Islet of Langerhans (tissue), 1 donor: ENCODE measurements around the gene TBXAS1.

Source experiments
- FAIRE-seq: peaks from one replicate; lab custom pipeline; 2011; peaks lifted over from hg19 to GRCh38; lab: Jason Lieb, UNC

The TBXAS1 gene

GRCh38 chr7:139982927-139983920 is 154.2 kb downstream of the TBXAS1 start:
- FAIRE-seq, result no peak

GRCh38 chr7:139984642-139985539 is 155.8 kb downstream of the TBXAS1 start:
- FAIRE-seq, result no peak

GRCh38 chr7:139985811-139986210 is 156.7 kb downstream of the TBXAS1 start:
- FAIRE-seq, result no peak

- no peak for FAIRE-seq
Measured at GRCh38 chr7:139987691-139988516, 158.8 kb downstream of the TBXAS1 start.

- no peak for FAIRE-seq
Measured at GRCh38 chr7:139989366-139990141, 160.5 kb downstream of the TBXAS1 start.

GRCh38 chr7:139990142-139990535 is 161.1 kb downstream of the TBXAS1 start:
- FAIRE-seq, result no peak

GRCh38 chr7:139990571-139991268 is 161.7 kb downstream of the TBXAS1 start:
- no peak for FAIRE-seq

GRCh38 chr7:139991269-139991666 is 162.2 kb downstream of the TBXAS1 start:
- no peak for FAIRE-seq

GRCh38 chr7:139991911-139992310 is 162.8 kb downstream of the TBXAS1 start:
- FAIRE-seq, result no peak

GRCh38 chr7:139992353-139993044 is 163.4 kb downstream of the TBXAS1 start:
- no peak for FAIRE-seq

- no peak for FAIRE-seq
Measured at GRCh38 chr7:139993169-139993568, 164.1 kb downstream of the TBXAS1 start.

- FAIRE-seq, result no peak
Measured at GRCh38 chr7:139993592-139993991, 164.5 kb downstream of the TBXAS1 start.

GRCh38 chr7:139994356-139994755 is 165.3 kb downstream of the TBXAS1 start:
- FAIRE-seq, result no peak

- FAIRE-seq, result no peak
Measured at GRCh38 chr7:139995017-139995915, 166.2 kb downstream of the TBXAS1 start.

GRCh38 chr7:139998572-139998971 is 169.5 kb downstream of the TBXAS1 start:
- FAIRE-seq, result no peak

GRCh38 chr7:139999516-139999915 is 170.5 kb downstream of the TBXAS1 start:
- no peak for FAIRE-seq

- no peak for FAIRE-seq
Measured at GRCh38 chr7:140000666-140001268, 171.7 kb downstream of the TBXAS1 start.

- FAIRE-seq, result no peak
Measured at GRCh38 chr7:140003913-140004382, 174.9 kb downstream of the TBXAS1 start.
